ENCODE results near the gene CST4.
"Not testable (repeated sequence)": the region's sequence is repeated elsewhere in the genome, so short reads cannot be mapped to it uniquely, and the experiment has no call there.

DNA sequence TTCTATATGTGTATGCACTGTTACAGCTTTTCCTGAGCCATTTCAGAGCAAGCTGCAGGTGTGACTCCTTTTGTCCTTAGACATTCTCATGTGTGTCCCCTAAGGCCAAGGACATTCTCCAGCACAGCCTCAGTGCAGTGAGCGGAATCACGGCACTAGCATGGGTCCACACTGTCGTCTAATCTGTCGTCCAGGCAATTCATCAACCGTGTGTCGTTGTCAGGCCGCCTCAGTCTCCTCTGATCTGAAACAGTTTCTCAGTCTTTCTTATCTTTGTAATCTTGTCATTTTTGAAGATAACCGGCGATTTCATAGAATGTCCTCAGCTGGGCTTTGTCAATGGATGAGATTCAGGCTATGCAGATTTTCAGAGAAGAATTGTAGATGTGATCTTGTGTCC is 30.5 kb upstream of the CST4 start:
- TF ChIP-seq, protein P1, sequence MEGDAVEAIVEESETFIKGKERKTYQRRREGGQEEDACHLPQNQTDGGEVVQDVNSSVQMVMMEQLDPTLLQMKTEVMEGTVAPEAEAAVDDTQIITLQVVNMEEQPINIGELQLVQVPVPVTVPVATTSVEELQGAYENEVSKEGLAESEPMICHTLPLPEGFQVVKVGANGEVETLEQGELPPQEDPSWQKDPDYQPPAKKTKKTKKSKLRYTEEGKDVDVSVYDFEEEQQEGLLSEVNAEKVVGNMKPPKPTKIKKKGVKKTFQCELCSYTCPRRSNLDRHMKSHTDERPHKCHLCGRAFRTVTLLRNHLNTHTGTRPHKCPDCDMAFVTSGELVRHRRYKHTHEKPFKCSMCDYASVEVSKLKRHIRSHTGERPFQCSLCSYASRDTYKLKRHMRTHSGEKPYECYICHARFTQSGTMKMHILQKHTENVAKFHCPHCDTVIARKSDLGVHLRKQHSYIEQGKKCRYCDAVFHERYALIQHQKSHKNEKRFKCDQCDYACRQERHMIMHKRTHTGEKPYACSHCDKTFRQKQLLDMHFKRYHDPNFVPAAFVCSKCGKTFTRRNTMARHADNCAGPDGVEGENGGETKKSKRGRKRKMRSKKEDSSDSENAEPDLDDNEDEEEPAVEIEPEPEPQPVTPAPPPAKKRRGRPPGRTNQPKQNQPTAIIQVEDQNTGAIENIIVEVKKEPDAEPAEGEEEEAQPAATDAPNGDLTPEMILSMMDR (IDR thresholded peaks at IDR 0.05; ENCODE audit: insufficient read depth, low read depth, low read length): not testable (repeated sequence)
- TF ChIP-seq EZH2 (IDR thresholded peaks at IDR 0.05; ENCODE audit: insufficient read depth, low read length): not testable (repeated sequence)

Data from astrocyte (in vitro differentiated cells and primary cell).